Measurements from ENCODE around the gene HTT.

DNA sequence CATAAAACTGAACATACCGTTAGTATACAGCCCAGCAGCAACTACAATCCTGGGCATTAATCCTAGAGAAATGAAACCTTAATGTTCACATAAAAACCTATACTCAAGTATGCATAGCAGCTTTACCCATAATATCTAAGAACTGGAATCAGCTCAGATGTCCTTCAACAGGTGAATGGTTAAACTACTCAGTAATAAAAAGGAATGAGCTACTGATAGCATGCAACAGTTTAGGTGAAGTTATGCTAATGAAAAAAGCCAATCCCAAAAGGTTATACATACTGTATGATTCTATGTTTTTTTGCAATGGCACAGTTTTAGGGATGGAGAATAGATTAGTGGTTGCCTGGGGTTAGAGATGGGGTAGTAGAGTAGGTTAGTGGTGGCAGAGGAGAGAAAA, 9.3 kb downstream of the HTT start:
- TF ChIP-seq POLR2A (IDR thresholded peaks at IDR 0.05), result no peak
- no peak for TF ChIP-seq EP300 (IDR thresholded peaks at IDR 0.05)
- TF ChIP-seq, protein P1, sequence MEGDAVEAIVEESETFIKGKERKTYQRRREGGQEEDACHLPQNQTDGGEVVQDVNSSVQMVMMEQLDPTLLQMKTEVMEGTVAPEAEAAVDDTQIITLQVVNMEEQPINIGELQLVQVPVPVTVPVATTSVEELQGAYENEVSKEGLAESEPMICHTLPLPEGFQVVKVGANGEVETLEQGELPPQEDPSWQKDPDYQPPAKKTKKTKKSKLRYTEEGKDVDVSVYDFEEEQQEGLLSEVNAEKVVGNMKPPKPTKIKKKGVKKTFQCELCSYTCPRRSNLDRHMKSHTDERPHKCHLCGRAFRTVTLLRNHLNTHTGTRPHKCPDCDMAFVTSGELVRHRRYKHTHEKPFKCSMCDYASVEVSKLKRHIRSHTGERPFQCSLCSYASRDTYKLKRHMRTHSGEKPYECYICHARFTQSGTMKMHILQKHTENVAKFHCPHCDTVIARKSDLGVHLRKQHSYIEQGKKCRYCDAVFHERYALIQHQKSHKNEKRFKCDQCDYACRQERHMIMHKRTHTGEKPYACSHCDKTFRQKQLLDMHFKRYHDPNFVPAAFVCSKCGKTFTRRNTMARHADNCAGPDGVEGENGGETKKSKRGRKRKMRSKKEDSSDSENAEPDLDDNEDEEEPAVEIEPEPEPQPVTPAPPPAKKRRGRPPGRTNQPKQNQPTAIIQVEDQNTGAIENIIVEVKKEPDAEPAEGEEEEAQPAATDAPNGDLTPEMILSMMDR (IDR thresholded peaks at IDR 0.05), result no peak
- no peak for TF ChIP-seq POLR2AphosphoS5 (IDR thresholded peaks at IDR 0.05)

All from suprapubic skin (tissue), 4 donors.